GM20000 (cell line): Measurements from ENCODE around the gene SNPH.

Experiments
- DNase-seq: peaks from one replicate; pipeline ENCODE4 v3.0.0; 2012; ENCODE audit warnings: low spot score
- TF ChIP-seq, protein P1 (sequence below): IDR thresholded peaks from 2 replicates; pipeline ENCODE4 v1.5.1; 2012; ENCODE audit warnings: mild to moderate bottlenecking, control low read depth; ENCODE audit errors: extremely low read depth, missing control alignments

SNPH gene

DNA sequence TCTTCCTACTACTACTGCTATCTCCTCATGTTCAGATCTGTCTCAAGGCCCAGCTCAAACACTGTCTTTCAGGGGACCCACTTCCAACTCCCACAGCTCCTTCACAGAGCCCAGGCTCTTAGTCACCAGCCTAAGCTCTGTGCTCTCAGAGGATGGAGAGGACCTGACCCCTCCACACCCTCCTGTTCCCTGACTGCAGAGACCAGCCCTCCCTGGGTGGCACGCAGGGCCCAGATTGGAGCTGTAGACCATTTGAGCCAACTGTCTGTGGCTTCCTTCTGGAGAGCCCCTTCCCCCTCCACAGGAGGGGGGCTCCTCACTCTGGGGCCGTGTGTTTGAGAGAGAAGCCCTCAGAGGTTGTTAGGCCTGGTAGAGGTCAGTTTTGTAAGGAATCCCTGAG is 9.8 kb downstream of the SNPH start:
- no peak for DNase-seq
- TF ChIP-seq, protein P1, sequence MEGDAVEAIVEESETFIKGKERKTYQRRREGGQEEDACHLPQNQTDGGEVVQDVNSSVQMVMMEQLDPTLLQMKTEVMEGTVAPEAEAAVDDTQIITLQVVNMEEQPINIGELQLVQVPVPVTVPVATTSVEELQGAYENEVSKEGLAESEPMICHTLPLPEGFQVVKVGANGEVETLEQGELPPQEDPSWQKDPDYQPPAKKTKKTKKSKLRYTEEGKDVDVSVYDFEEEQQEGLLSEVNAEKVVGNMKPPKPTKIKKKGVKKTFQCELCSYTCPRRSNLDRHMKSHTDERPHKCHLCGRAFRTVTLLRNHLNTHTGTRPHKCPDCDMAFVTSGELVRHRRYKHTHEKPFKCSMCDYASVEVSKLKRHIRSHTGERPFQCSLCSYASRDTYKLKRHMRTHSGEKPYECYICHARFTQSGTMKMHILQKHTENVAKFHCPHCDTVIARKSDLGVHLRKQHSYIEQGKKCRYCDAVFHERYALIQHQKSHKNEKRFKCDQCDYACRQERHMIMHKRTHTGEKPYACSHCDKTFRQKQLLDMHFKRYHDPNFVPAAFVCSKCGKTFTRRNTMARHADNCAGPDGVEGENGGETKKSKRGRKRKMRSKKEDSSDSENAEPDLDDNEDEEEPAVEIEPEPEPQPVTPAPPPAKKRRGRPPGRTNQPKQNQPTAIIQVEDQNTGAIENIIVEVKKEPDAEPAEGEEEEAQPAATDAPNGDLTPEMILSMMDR, result no peak

DNA sequence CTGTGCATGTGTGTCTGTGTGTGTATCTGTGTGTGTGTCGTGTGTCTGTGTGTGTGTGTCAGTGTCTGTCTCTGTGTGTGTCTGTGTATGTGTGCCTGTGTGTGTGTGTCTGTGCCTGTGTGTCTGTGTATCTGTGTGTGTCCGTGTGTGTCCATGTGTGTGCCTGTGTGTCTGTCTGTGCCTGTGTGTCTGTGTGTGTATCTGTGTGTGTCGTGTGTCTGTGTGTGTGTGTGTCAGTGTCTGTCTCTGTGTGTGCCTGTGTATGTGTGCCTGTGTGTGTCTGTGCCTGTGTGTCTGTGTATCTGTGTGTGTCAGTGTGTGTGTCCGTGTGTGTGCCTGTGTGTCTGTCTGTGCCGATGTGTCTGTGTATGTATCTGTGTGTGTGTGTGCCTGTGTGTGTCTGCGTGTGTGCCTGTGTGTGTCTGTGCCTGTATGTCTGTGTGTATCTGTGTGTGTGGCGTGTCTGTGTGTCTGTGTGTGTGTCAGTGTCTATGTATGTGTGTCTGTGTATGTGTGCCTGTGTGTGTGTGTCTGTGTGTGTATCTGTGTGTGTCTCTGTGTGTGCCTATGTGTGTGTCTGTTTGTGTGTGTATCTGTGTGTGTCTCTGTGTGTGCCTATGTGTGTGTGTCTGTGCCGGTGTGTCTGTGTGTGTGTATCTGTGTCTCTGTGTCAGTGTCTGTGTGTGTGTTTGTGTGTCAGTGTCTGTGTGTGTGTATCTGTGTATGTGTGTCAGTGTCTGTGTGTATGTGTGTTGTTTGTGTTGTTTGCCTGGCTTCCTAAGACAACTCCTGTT is 11.6 kb downstream of the SNPH start:
- no peak for DNase-seq
- TF ChIP-seq, protein P1, result no peak

- no peak for DNase-seq
- TF ChIP-seq, protein P1, result no peak
These were observed 12.9 kb downstream of the SNPH start for GRCh38 chr20:1278993-1279392.

DNA sequence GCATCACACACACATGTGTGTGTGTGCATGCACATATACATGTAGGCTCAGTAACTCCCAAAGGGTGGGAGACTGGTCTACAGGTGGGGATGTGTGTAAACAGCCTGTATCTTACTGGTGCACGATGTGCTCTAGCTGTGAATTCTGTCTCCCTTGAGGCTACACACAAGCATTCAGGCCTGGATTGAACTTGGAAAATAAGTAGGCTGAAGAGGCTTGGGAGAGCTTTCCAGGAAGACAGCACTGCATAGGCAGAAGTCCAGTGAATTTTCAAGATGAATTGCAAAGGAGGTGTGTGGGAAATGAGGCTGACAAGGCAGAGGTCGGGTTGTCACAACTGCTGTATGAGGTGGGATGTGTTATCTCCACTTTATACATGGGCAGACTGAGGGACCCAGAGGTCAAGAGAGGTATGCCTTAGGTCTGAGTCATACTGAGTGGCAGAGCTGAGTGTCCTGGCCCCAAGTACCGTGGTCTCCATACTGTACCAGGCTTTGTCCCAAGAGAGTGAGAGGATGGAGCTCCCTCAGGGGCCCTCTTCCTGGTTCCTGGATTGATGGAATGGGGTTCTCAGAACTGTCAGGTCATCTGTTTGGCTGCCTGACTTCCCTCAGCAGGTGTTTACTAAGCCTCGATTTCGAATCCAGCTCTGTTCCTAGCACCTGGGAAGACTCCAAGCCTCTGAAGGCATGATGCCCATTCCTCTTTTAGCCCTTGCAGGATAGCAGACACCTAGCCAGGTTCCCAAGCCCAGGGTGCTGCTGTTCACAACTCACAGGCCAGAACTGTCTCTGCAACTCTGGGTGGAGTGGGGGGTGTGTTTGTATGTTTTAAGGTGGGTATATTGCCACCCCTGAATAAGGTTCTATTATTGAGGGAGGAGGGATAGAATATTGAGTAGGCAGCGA is 14.4 kb downstream of the SNPH start:
- no peak for DNase-seq
- TF ChIP-seq, protein P1, result no peak

- no peak for DNase-seq
- TF ChIP-seq, protein P1, result no peak
These were observed 15.4 kb downstream of the SNPH start for GRCh38 chr20:1281279-1282057.

DNA sequence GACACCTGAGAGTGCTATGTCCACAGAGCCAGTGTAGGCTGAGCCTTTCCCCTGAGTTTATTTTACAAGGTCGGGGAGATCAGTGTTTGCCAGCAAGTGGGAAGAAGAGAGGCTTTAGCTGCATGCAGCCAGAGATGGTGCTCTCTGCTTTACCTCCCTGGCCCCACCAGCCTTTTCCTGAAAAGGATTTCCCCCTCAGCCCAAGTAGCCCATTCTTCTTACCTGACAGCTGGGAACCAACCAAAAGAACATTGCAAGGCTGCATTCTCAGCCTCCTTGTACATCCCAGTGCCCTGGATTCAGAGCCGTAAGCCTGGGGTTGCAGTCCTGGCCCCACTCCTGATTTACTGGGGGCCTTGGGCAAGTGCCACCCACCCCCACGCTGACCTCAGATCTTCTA is 16.9 kb downstream of the SNPH start:
- TF ChIP-seq, protein P1, result no peak
- DNase-seq, result no peak
